ENCODE results near the gene MSH2. TPM values are rescaled to one million over a fixed set of nuclear protein-coding genes. Genes with fewer than 3 reads are reported as not detected.

The MSH2 gene
- total RNA-seq, 1 donor from 2014 or later, result 16.0 TPM

- Histone ChIP-seq H3K27me3 (ENCODE audit: insufficient read depth, low read length) (no peaks in the 10 kb centered on the region), H3K9ac (ENCODE audit: low read length) (no peak overlapping the region), H4K20me1 (ENCODE audit: insufficient read depth, low read length) (no peaks in the 10 kb centered on the region), H3K4me1 (ENCODE audit: insufficient read depth, low read length) (peaks cover 10% of the 10 kb centered on the region), H2AFZ (ENCODE audit: low read depth, low read length) (no peak overlapping the region), H3K4me2 (ENCODE audit: low read length) (peak overlapping the region; percentile 4), H3K36me3 (ENCODE audit: insufficient read depth, low read length) (peaks cover under 1% of the 10 kb centered on the region), H3K27ac (ENCODE audit: low read depth, low read length) (no peak overlapping the region), H3K79me2 (ENCODE audit: insufficient read depth, low read length) (no peaks in the 10 kb centered on the region), H3K4me3 (ENCODE audit: insufficient read depth, low read depth, low read length) (no peak overlapping the region), H3K9me3 (ENCODE audit: insufficient read depth, low read depth, low read length) (no peaks in the 10 kb centered on the region)
- FAIRE-seq (no peak), DNase-seq (ENCODE audit: low read depth) (peak; percentile 89)
- no peak for TF ChIP-seq EZH2 (IDR thresholded peaks at IDR 0.05; ENCODE audit: insufficient read depth, low read length)
- TF ChIP-seq CTCF (IDR thresholded peaks at IDR 0.05; ENCODE audit: insufficient read depth, low read depth, low read length), result no peak
- peaks cover 6% of the 10 kb centered on the region for H3K9me3 Mint-ChIP-seq (ENCODE audit: unreplicated experiment)
- peaks cover 4% of the 10 kb centered on the region for H3K36me3 Mint-ChIP-seq (ENCODE audit: low read depth, unreplicated experiment)
- no peaks in the 10 kb centered on the region for H3K27me3 Mint-ChIP-seq (ENCODE audit: low read depth, unreplicated experiment)
- peaks cover 5% of the 10 kb centered on the region for H3K4me1 Mint-ChIP-seq (ENCODE audit: low read depth, unreplicated experiment)
- no peak overlapping the region for H3K4me3 Mint-ChIP-seq (ENCODE audit: unreplicated experiment)
- no peak overlapping the region for H3K27ac Mint-ChIP-seq (ENCODE audit: unreplicated experiment)
Measured at GRCh38 chr2:47488870-47489584, 86.1 kb downstream of the MSH2 start.

GRCh38 chr2:47490406-47490805, 87.5 kb downstream of the MSH2 start:
- Histone ChIP-seq H3K27ac (ENCODE audit: low read depth, low read length) (no peak overlapping the region), H3K9ac (ENCODE audit: low read length) (no peak overlapping the region), H3K27me3 (ENCODE audit: insufficient read depth, low read length) (no peaks in the 10 kb centered on the region), H3K79me2 (ENCODE audit: insufficient read depth, low read length) (no peaks in the 10 kb centered on the region), H3K9me3 (ENCODE audit: insufficient read depth, low read depth, low read length) (no peaks in the 10 kb centered on the region), H3K4me2 (ENCODE audit: low read length) (no peak overlapping the region), H3K4me3 (ENCODE audit: insufficient read depth, low read depth, low read length) (no peak overlapping the region), H3K36me3 (ENCODE audit: insufficient read depth, low read length) (no peaks in the 10 kb centered on the region), H3K4me1 (ENCODE audit: insufficient read depth, low read length) (peaks cover 10% of the 10 kb centered on the region), H4K20me1 (ENCODE audit: insufficient read depth, low read length) (no peaks in the 10 kb centered on the region), H2AFZ (ENCODE audit: low read depth, low read length) (no peak overlapping the region)
- Mint-ChIP-seq H3K4me1 (ENCODE audit: low read depth, unreplicated experiment) (peaks cover 5% of the 10 kb centered on the region), H3K27ac (ENCODE audit: unreplicated experiment) (peak overlapping the region; percentile 26), H3K9me3 (ENCODE audit: unreplicated experiment) (peaks cover 6% of the 10 kb centered on the region), H3K36me3 (ENCODE audit: low read depth, unreplicated experiment) (peaks cover 4% of the 10 kb centered on the region), H3K27me3 (ENCODE audit: low read depth, unreplicated experiment) (no peaks in the 10 kb centered on the region), H3K4me3 (ENCODE audit: unreplicated experiment) (no peak overlapping the region)
- no peak for DNase-seq (ENCODE audit: low read depth)
- no peak for FAIRE-seq
- TF ChIP-seq CTCF (IDR thresholded peaks at IDR 0.05; ENCODE audit: insufficient read depth, low read depth, low read length), result no peak
- no peak for TF ChIP-seq EZH2 (IDR thresholded peaks at IDR 0.05; ENCODE audit: insufficient read depth, low read length)

Measured in astrocyte (in vitro differentiated cells and primary cell).